HepG2 (cell line): Measurements from ENCODE around the gene SCYGR6. TPM values are rescaled to one million over a fixed set of nuclear protein-coding genes. Genes with fewer than 3 reads are reported as not detected.

Experiments
- ADNP ChIP-seq: sonication (generic); formaldehyde crosslinking; IDR thresholded peaks from 2 replicates; pipeline ENCODE4 v1.4.0; 2020; ENCODE audit warnings: missing genetic modification reagents
- ARID2 ChIP-seq: sonication (generic); formaldehyde crosslinking; IDR thresholded peaks from 2 replicates; pipeline ENCODE4 v1.8.1; 2022; ENCODE audit warnings: mild to moderate bottlenecking, missing genetic modification reagents, borderline replicate concordance
- CCDC6 ChIP-seq: sonication (generic); formaldehyde crosslinking; IDR thresholded peaks from 2 replicates; pipeline ENCODE4 v1.8.1; 2022; ENCODE audit warnings: mild to moderate bottlenecking, missing genetic modification reagents, moderate library complexity
- FOSL1 ChIP-seq: sonication (generic); formaldehyde crosslinking; IDR thresholded peaks from 2 replicates; pipeline ENCODE4 v1.9.0; 2021; ENCODE audit warnings: missing genetic modification reagents, borderline replicate concordance
- GATAD2A ChIP-seq: IDR thresholded peaks from 2 replicates; pipeline ENCODE4 v1.6.1; 2016
- GPN1 ChIP-seq: sonication (generic); formaldehyde crosslinking; IDR thresholded peaks from 2 replicates; pipeline ENCODE4 v1.5.1; 2020; ENCODE audit warnings: missing genetic modification reagents, borderline replicate concordance
- HDAC2 ChIP-seq: sonication (generic); formaldehyde crosslinking; IDR thresholded peaks from 2 replicates; pipeline ENCODE4 v1.4.0; 2020; ENCODE audit warnings: missing genetic modification reagents
- HIVEP1 ChIP-seq: sonication (generic); formaldehyde crosslinking; IDR thresholded peaks from 2 replicates; pipeline ENCODE4 v1.4.0; 2020; ENCODE audit warnings: mild to moderate bottlenecking, missing genetic modification reagents
- MXD4 ChIP-seq: IDR thresholded peaks from 2 replicates; pipeline ENCODE4 v1.6.1; 2016; ENCODE audit warnings: mild to moderate bottlenecking, missing biosample characterization, missing genetic modification reagents
- POGZ ChIP-seq: sonication (generic); formaldehyde crosslinking; IDR thresholded peaks from 2 replicates; pipeline ENCODE4 v1.4.0; 2020; ENCODE audit warnings: mild to moderate bottlenecking, missing genetic modification reagents
- RARA ChIP-seq: IDR thresholded peaks from 2 replicates; pipeline ENCODE4 v1.6.1; 2016; ENCODE audit warnings: missing genetic modification reagents, missing compliant biosample characterization
- RXRB ChIP-seq: IDR thresholded peaks from 2 replicates; pipeline ENCODE4 v1.6.1; 2016; ENCODE audit warnings: borderline replicate concordance, missing genetic modification reagents, missing compliant biosample characterization
- SOX13 ChIP-seq, 3 experiments: fragments of 450-650 bp in 1 of 3; sonication (generic) in 1 of 3; formaldehyde crosslinking in 1 of 3; IDR thresholded peaks in 2 of 3; conservative IDR thresholded peaks in 1 of 3; 2 replicates each; pipeline versions ENCODE4 v1.5.0 to v1.6.1; 2016 to 2020; ENCODE audit warnings: antibody characterized with exemption in 1 of 3, mild to moderate bottlenecking in 1 of 3, missing compliant biosample characterization in 1 of 3, missing genetic modification reagents in 1 of 3, moderate library complexity in 1 of 3
- SOX5 ChIP-seq: IDR thresholded peaks from 2 replicates; pipeline ENCODE4 v1.6.1; 2016; ENCODE audit warnings: borderline replicate concordance
- ZFX ChIP-seq: sonication (generic); formaldehyde crosslinking; IDR thresholded peaks from 2 replicates; pipeline ENCODE4 v1.4.0; 2020; ENCODE audit warnings: mild to moderate bottlenecking, low read depth, missing genetic modification reagents, moderate library complexity
- ZNF234 ChIP-seq: sonication (generic); formaldehyde crosslinking; conservative IDR thresholded peaks from 2 replicates; pipeline ENCODE4 v1.5.1; 2020; ENCODE audit warnings: mild to moderate bottlenecking, missing genetic modification reagents
- ZNF546 ChIP-seq: sonication (generic); formaldehyde crosslinking; conservative IDR thresholded peaks from 2 replicates; pipeline ENCODE4 v1.8.1; 2023; ENCODE audit warnings: mild to moderate bottlenecking, missing genetic modification reagents
- ZNF781 ChIP-seq: sonication (generic); formaldehyde crosslinking; IDR thresholded peaks from 2 replicates; pipeline ENCODE4 v1.5.1; 2020; ENCODE audit warnings: borderline replicate concordance, mild to moderate bottlenecking, missing genetic modification reagents; ENCODE audit errors: not compliant biosample characterization
- polyA plus RNA-seq, 8 experiments: library from polyadenylated mRNA; depleted of rRNA in 3 of 8; stranded (reverse) in 7 of 8; unstranded in 1 of 8; fragments of >200 nt; fragmentation: Illumina TruSeq in 4 of 8; extraction: Trizol in 4 of 8; gene quantifications; 2 replicates each; pipeline versions ENCODE4 v1.2.1 to v1.2.3, GENCODE V29; 2011 to 2016; ENCODE audit warnings: low read depth in 4 of 8, missing spikeins in 1 of 8, mixed read lengths in 1 of 8; ENCODE audit not compliant: insufficient read depth in 1 of 8
- total RNA-seq, 5 experiments: library from RNA; depleted of rRNA; stranded (reverse); fragments of >200 nt; fragmentation: Illumina TruSeq; extraction: Trizol; gene quantifications; 2 replicates each; pipeline ENCODE4 v1.2.3, GENCODE V29; 2016; ENCODE audit warnings: low read depth in 1 of 5
- TF ChIP-seq, protein P1 (sequence below): sonication (generic); formaldehyde crosslinking; IDR thresholded peaks from 2 replicates; pipeline ENCODE4 v1.5.1; 2020; ENCODE audit warnings: missing genetic modification reagents, mild to moderate bottlenecking, borderline replicate concordance
- TF ChIP-seq, protein P2 (sequence below): sonication (generic); formaldehyde crosslinking; IDR thresholded peaks from 2 replicates; pipeline ENCODE4 v1.9.0; 2022; ENCODE audit warnings: missing genetic modification reagents, mild to moderate bottlenecking, borderline replicate concordance
- TF ChIP-seq, protein P3 (sequence below): sonication (generic); formaldehyde crosslinking; IDR thresholded peaks from 2 replicates; pipeline ENCODE4 v1.4.0; 2020; ENCODE audit warnings: low read depth, mild to moderate bottlenecking, missing genetic modification reagents

The SCYGR6 gene
- total and polyA plus RNA-seq, 2 of the 13 experiments (the other 11 are each of a cell fraction or from before 2014, with no cell fraction given): not detected

DNA sequence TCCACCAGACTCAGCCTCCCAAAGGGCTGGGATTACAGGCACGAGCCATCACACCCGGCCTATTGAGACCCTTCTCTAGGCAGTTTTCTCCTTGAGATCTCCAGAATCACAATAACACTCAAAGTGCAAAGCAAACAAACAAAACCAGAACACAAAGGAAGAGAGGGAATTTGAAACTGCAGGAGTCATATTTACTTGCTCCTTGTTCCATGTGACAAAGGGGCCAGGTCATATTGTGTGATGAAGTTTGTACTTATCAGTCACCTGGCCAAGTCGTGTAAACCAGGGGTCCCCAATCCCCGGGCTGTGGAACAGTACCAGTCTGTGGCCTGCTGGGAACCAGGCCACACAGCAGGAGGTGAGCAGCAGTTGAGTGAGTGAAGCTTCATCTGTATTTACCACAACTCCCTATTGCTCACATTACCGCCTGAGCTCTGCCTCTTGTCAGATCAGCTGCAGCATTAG is 47.7 kb upstream of the SCYGR6 start (continued):
- TF ChIP-seq SOX13 (IDR thresholded peaks at IDR 0.05): peak; percentile 82
- peak in 1 of 2 experiments; percentile 91; a peak in 2 of 4 replicates for TF ChIP-seq SOX13 (CRISPR knock-in tag; conservative IDR thresholded peaks at IDR 0.05 in 1 of 2, IDR thresholded peaks at IDR 0.05 in 1 of 2)
- no peak for TF ChIP-seq FOSL1 (CRISPR knock-in tag)
- TF ChIP-seq, protein P1, sequence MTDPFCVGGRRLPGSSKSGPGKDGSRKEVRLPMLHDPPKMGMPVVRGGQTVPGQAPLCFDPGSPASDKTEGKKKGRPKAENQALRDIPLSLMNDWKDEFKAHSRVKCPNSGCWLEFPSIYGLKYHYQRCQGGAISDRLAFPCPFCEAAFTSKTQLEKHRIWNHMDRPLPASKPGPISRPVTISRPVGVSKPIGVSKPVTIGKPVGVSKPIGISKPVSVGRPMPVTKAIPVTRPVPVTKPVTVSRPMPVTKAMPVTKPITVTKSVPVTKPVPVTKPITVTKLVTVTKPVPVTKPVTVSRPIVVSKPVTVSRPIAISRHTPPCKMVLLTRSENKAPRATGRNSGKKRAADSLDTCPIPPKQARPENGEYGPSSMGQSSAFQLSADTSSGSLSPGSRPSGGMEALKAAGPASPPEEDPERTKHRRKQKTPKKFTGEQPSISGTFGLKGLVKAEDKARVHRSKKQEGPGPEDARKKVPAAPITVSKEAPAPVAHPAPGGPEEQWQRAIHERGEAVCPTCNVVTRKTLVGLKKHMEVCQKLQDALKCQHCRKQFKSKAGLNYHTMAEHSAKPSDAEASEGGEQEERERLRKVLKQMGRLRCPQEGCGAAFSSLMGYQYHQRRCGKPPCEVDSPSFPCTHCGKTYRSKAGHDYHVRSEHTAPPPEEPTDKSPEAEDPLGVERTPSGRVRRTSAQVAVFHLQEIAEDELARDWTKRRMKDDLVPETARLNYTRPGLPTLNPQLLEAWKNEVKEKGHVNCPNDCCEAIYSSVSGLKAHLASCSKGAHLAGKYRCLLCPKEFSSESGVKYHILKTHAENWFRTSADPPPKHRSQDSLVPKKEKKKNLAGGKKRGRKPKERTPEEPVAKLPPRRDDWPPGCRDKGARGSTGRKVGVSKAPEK: no peak
- 0 out of 2 replicates have a peak, but pooled peaks have one; percentile 43 for TF ChIP-seq ADNP (CRISPR knock-in tag)
- TF ChIP-seq ZNF781 (CRISPR knock-in tag): no peak
- TF ChIP-seq GATAD2A (CRISPR knock-in tag): peak; percentile 47
- TF ChIP-seq SOX5 (CRISPR knock-in tag): peak; percentile 96
- no peak for TF ChIP-seq HIVEP1 (CRISPR knock-in tag)
- TF ChIP-seq, protein P2, sequence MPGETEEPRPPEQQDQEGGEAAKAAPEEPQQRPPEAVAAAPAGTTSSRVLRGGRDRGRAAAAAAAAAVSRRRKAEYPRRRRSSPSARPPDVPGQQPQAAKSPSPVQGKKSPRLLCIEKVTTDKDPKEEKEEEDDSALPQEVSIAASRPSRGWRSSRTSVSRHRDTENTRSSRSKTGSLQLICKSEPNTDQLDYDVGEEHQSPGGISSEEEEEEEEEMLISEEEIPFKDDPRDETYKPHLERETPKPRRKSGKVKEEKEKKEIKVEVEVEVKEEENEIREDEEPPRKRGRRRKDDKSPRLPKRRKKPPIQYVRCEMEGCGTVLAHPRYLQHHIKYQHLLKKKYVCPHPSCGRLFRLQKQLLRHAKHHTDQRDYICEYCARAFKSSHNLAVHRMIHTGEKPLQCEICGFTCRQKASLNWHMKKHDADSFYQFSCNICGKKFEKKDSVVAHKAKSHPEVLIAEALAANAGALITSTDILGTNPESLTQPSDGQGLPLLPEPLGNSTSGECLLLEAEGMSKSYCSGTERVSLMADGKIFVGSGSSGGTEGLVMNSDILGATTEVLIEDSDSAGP (CRISPR knock-in tag): no peak
- 0 out of 2 replicates have a peak, but pooled peaks have one; percentile 54 for TF ChIP-seq ARID2 (CRISPR knock-in tag)
- 0 out of 2 replicates have a peak, but pooled peaks have one; percentile 28 for TF ChIP-seq ZNF234 (CRISPR knock-in tag)
- 0 out of 2 replicates have a peak, but pooled peaks have one; percentile 18 for TF ChIP-seq POGZ (CRISPR knock-in tag)
- TF ChIP-seq RXRB: peak; percentile 12; the same call in 1 of the 2 replicates
- TF ChIP-seq MXD4 (CRISPR knock-in tag): no peak
- no peak for TF ChIP-seq ZNF546 (CRISPR knock-in tag)
- no peak for TF ChIP-seq GPN1 (CRISPR knock-in tag)
- TF ChIP-seq CCDC6 (CRISPR knock-in tag): 0 out of 2 replicates have a peak, but pooled peaks have one; percentile 40
- TF ChIP-seq HDAC2: peak; percentile 48; the same call in 1 of the 2 replicates
- TF ChIP-seq ZFX: peak; percentile 51
- TF ChIP-seq, protein P3, sequence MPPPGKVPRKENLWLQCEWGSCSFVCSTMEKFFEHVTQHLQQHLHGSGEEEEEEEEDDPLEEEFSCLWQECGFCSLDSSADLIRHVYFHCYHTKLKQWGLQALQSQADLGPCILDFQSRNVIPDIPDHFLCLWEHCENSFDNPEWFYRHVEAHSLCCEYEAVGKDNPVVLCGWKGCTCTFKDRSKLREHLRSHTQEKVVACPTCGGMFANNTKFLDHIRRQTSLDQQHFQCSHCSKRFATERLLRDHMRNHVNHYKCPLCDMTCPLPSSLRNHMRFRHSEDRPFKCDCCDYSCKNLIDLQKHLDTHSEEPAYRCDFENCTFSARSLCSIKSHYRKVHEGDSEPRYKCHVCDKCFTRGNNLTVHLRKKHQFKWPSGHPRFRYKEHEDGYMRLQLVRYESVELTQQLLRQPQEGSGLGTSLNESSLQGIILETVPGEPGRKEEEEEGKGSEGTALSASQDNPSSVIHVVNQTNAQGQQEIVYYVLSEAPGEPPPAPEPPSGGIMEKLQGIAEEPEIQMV (CRISPR knock-in tag): 0 out of 2 replicates have a peak, but pooled peaks have one; percentile 32
- peak; percentile 65 for TF ChIP-seq RARA
